ENCODE data around the gene NPC1.
A peak's percentile ranks its signal among the peaks of the same experiment; 100 is the strongest.
"Not testable (repeated sequence)": the region's sequence is repeated elsewhere in the genome, so short reads cannot be mapped to it uniquely, and the experiment has no call there.

The NPC1 gene

DNA sequence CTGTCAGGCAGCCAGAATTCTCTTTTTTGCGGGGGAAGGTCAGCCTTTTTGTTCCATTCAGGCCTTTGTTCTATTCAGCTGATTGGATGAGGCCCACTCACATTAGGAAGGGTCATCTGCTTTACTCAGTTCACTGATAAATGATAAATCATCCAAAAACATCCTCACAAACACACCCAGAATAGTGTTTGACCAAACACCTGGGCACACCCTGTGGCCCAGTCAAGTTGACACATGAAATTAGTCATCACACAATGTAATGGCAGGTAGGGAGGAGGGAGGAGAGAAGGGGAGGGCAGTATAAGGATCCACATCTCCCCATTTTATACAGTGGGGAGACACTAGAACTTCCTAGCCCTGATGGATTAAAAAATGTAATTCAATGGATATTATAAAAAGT, 91.3 kb downstream of the NPC1 start:
- DNase-seq (ENCODE audit: low read depth in 2 of 3, low spot score in 1 of 3), result no peak

DNA sequence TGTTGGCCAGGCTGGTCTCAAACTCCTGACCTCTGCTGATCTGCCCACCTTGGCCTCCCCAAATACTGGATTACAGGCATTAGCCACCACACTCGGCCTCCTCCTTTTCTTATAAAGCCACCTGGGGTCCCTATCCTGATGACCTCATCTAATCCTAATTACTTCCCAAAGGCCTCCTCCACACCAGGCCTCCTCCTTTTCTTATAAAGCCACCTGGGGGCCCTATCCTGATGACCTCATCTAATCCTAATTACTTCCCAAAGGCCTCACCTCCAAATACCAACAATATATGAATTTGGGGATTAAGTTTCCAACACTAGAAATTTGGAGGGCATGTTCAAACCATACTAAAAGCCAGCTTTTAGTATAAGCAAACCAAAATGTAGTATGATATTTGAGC, 92.7 kb downstream of the NPC1 start:
- no peak for DNase-seq (ENCODE audit: low read depth in 2 of 3, low spot score in 1 of 3)

DNA sequence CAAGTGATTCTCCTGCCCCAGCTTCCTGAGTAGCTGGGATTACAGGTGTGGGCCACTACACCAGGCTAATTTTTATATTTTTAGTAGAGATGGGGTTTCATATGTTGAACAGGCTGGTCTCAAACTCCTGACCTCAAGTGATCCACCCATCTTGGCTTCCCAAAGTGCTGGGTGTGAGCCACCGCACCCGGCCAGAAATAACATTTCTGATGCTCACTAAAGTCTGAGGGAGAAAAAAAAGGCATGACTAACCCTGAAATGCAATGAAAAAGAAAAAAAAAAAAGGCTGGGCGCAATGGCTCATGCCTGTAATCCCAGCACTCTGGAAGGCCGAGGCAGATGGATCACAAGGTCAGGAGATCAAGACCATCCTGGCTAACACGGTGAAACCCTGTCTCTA, 96.7 kb downstream of the NPC1 start:
- DNase-seq (ENCODE audit: low read depth in 2 of 3, low spot score in 1 of 3), result not testable (repeated sequence)

DNA sequence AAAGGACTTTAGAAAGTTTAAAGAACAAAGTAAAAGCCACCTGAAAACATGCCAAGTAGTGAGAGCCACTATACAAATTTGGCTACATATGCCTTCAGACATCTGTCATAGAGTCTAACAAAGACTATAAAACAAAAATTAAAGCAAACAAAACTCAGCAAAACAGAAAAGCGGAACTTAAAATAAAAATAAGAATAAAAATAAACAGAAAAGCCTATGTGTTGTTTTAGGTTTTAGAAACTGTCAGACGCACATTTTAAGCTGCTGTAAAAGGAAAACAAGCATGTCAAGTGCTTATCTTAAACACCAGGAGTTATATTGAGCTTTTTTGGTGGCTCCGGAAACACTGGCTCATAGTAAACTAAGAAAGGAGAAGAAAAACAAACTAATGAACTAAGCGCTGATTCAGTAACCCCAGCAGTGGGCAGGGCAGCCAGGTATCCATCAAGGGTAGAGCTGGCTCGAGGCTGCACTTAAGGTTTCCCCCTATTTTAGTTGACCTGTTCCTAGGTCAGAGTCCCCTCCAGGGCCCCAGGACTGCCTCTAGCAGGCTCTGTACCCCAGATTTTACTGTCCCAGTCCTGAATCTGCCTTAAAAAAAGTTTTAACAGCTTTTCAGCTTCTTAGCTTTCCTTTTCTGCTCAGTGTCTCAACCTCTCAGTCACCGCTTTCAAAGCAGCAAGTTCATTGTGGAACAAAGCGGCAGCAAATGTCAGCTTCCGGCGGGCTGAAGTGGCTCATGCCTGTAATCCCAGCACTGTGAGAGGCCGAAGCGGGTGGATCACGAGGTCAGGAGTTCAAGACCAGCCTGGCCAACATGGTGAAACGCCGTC, 98.4 kb downstream of the NPC1 start:
- peak in 2 of 3 donors; percentile 25 to 32 for DNase-seq (ENCODE audit: low read depth in 2 of 3, low spot score in 1 of 3)

DNA sequence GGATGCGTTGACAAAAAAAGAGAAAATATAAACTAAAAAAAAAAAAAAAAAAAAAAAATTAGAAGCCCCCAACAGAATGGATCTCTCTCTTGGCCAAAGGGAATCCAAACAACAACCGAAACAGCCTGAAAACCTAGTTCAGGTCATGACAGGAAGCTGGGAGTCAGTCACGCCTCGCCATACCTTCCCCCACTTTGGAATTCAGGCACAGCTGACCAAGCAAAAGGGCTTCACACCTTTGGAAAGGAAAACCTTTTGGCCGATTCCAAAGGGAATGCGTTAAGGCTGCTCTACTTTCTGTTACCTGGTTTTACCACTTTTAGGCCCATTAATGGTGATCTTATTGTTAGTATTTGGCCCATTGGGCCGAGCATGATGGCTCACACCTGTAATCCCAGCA, 100.9 kb downstream of the NPC1 start:
- DNase-seq (ENCODE audit: low read depth in 2 of 3, low spot score in 1 of 3), result no peak

DNA sequence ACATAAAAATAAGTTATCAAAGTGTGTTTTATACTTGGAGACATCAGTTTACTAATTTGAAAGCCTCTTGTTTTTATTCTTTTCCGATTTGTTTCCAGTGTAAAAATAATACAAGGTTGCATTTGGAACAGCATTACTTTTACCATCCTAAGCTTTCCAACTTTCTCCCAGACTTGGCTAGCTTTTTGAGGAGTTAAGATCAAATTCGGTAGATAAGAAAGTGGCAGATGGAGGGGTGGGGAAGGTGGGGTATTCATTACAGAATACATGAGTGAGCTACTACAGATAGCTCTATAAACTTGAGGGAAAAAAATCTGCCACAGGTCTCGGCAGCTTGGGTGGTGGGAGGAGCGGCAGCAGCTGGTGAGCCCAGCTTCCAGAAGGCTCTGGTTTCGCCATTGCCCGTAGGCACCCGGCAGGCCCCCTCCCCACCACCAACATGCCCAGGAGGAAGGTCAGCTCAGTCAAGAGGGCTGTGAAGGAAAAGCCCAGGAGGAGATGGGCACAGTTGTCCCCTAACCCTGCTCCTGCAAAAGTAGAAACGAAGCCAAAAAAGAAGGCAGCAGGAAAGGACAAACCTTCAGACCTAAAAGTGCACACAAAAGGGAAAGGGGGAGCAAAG, 101.6 kb downstream of the NPC1 start:
- no peak for DNase-seq (ENCODE audit: low read depth in 2 of 3, low spot score in 1 of 3)

Measured in stimulated activated CD4-positive, alpha-beta T cell treated with anti-CD3 and anti-CD28 coated beads, Interleukin-12 subunit alpha, Interleukin-12 subunit beta, amount 100 ng/mL, for 48 hours (primary cell).